RWPE2 (cell line): Measurements from ENCODE around the gene TNFAIP8L1.
A peak's percentile ranks its signal among the peaks of the same experiment; 100 is the strongest.

ENCODE experiments used
- ATAC-seq: fragments of 200-7000 bp; cut with Tn5 transposase; 3 replicates; pipeline ENCODE4 v1.9.1; 2021; ENCODE audit warnings: low read depth
- DNase-seq: peaks from one replicate; pipeline ENCODE4 v3.0.0-alpha.2; 2020; ENCODE audit warnings: low spot score
- H3K27ac ChIP-seq: fragments of 450-650 bp; 2 replicates; pipeline ENCODE4 v1.5.1; 2017; ENCODE audit warnings: mild to moderate bottlenecking; ENCODE audit not compliant: poor library complexity, severe bottlenecking
- H3K27me3 ChIP-seq: fragments of 250-450 bp; sonication (Bioruptor Pico); 2 replicates; pipeline ENCODE4 v1.5.1; 2021; ENCODE audit warnings: mild to moderate bottlenecking, moderate library complexity; ENCODE audit not compliant: insufficient read depth, poor library complexity, severe bottlenecking
- H3K36me3 ChIP-seq: fragments of 250-450 bp; sonication (Bioruptor Pico); 2 replicates; pipeline ENCODE4 v1.5.1; 2020; ENCODE audit warnings: low read depth, mild to moderate bottlenecking, moderate library complexity
- H3K4me1 ChIP-seq: fragments of 250-450 bp; sonication (Bioruptor Pico); 2 replicates; pipeline ENCODE4 v1.5.1; 2021; ENCODE audit warnings: mild to moderate bottlenecking, moderate library complexity; ENCODE audit not compliant: insufficient read depth, poor library complexity, severe bottlenecking
- H3K4me3 ChIP-seq: fragments of 250-450 bp; sonication (Bioruptor Pico); 2 replicates; pipeline ENCODE4 v1.5.1; 2021; ENCODE audit warnings: mild to moderate bottlenecking, moderate library complexity; ENCODE audit not compliant: severe bottlenecking
- H3K9me3 ChIP-seq: fragments of 250-450 bp; sonication (Bioruptor Pico); 2 replicates; pipeline ENCODE4 v1.5.1; 2021; ENCODE audit warnings: mild to moderate bottlenecking, moderate library complexity; ENCODE audit not compliant: severe bottlenecking
- TF ChIP-seq, protein P1 (sequence below): fragments of 450-650 bp; IDR thresholded peaks from one replicate; pipeline ENCODE4 v1.5.1; 2017; ENCODE audit warnings: mild to moderate bottlenecking, moderate library complexity; ENCODE audit not compliant: poor library complexity, severe bottlenecking

The TNFAIP8L1 gene

DNA sequence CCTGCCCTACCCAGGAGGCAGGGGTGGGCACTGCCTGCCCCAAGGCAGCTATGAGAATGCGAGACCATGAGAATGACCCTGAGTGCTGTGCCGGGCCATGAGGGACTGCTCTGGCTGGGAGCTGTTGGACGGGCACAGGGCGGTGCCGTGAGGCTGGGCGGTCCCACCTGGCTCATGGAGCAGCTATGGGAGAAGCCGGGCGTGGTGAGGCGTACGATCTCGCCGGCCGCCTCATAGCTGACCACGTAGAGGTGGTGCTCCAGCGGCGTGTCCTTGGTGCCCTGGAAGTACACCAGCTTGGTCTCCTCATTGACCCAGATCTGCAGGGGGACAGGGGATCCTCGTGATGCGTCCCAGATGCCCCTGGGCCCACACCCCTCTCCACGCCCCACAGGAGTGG lies 50.1 kb downstream of the TNFAIP8L1 start:
- DNase-seq (no peak), ATAC-seq (no peak)
- peaks cover 8% of the 10 kb centered on the region for H3K4me1 ChIP-seq
- H3K27ac ChIP-seq: no peak overlapping the region
- H3K9me3 ChIP-seq: no peaks in the 10 kb centered on the region
- TF ChIP-seq, protein P1, sequence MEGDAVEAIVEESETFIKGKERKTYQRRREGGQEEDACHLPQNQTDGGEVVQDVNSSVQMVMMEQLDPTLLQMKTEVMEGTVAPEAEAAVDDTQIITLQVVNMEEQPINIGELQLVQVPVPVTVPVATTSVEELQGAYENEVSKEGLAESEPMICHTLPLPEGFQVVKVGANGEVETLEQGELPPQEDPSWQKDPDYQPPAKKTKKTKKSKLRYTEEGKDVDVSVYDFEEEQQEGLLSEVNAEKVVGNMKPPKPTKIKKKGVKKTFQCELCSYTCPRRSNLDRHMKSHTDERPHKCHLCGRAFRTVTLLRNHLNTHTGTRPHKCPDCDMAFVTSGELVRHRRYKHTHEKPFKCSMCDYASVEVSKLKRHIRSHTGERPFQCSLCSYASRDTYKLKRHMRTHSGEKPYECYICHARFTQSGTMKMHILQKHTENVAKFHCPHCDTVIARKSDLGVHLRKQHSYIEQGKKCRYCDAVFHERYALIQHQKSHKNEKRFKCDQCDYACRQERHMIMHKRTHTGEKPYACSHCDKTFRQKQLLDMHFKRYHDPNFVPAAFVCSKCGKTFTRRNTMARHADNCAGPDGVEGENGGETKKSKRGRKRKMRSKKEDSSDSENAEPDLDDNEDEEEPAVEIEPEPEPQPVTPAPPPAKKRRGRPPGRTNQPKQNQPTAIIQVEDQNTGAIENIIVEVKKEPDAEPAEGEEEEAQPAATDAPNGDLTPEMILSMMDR: no peak
- peaks cover 84% of the 10 kb centered on the region for H3K36me3 ChIP-seq
- no peak overlapping the region for H3K4me3 ChIP-seq
- no peaks in the 10 kb centered on the region for H3K27me3 ChIP-seq

- Histone ChIP-seq H3K4me1 (peaks cover 14% of the 10 kb centered on the region), H3K27me3 (no peaks in the 10 kb centered on the region), H3K36me3 (peaks cover 83% of the 10 kb centered on the region), H3K9me3 (no peaks in the 10 kb centered on the region), H3K4me3 (no peak overlapping the region), H3K27ac (no peak overlapping the region)
- TF ChIP-seq, protein P1: peak; percentile 8
- no peak for ATAC-seq
- no peak for DNase-seq
Observed at GRCh38 chr19:4690361-4690760, 51.0 kb downstream of the TNFAIP8L1 start.

GRCh38 chr19:4691373-4691772 lies 52.1 kb downstream of the TNFAIP8L1 start:
- H3K27me3 ChIP-seq: no peaks in the 10 kb centered on the region
- H3K27ac ChIP-seq: peak overlapping the region; percentile 2
- H3K9me3 ChIP-seq: no peaks in the 10 kb centered on the region
- no peak for DNase-seq
- peaks cover 91% of the 10 kb centered on the region for H3K36me3 ChIP-seq
- no peak for ATAC-seq
- peaks cover 19% of the 10 kb centered on the region for H3K4me1 ChIP-seq
- TF ChIP-seq, protein P1: no peak
- no peak overlapping the region for H3K4me3 ChIP-seq

GRCh38 chr19:4692251-4693077 lies 53.1 kb downstream of the TNFAIP8L1 start:
- Histone ChIP-seq H3K27me3 (no peaks in the 10 kb centered on the region), H3K9me3 (no peaks in the 10 kb centered on the region), H3K4me1 (peaks cover 30% of the 10 kb centered on the region), H3K36me3 (peaks cover 91% of the 10 kb centered on the region), H3K4me3 (no peak overlapping the region), H3K27ac (peak overlapping the region; percentile 96)
- ATAC-seq (no peak), DNase-seq (no peak)
- TF ChIP-seq, protein P1: no peak

DNA sequence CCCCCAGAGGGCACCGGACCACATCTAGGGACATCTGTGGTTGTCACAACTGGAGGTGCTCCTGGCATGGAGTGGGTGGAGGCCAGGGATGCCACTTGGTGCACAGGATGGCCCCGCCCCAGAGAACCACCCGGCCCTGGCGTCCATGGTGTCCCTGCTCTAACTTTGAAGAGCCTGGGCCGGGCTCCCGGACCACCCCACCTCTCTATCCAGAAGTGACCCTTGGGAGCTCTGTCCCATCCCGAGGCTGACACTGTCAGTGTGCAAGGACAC lies 53.7 kb downstream of the TNFAIP8L1 start:
- DNase-seq (no peak), ATAC-seq (no peak)
- Histone ChIP-seq H3K4me1 (peaks cover 30% of the 10 kb centered on the region), H3K4me3 (no peak overlapping the region), H3K27me3 (no peaks in the 10 kb centered on the region), H3K9me3 (no peaks in the 10 kb centered on the region), H3K36me3 (peaks cover 91% of the 10 kb centered on the region), H3K27ac (peak overlapping the region; percentile 96)
- TF ChIP-seq, protein P1: no peak
